Islet of Langerhans (tissue), 1 donor: ENCODE results near the gene CBS.
"Not testable (repeated sequence)": the region's sequence is repeated elsewhere in the genome, so short reads cannot be mapped to it uniquely, and the experiment has no call there.

Experiments
- FAIRE-seq: peaks from one replicate; lab custom pipeline; 2011; peaks lifted over from hg19 to GRCh38; lab: Jason Lieb, UNC

CBS gene

DNA sequence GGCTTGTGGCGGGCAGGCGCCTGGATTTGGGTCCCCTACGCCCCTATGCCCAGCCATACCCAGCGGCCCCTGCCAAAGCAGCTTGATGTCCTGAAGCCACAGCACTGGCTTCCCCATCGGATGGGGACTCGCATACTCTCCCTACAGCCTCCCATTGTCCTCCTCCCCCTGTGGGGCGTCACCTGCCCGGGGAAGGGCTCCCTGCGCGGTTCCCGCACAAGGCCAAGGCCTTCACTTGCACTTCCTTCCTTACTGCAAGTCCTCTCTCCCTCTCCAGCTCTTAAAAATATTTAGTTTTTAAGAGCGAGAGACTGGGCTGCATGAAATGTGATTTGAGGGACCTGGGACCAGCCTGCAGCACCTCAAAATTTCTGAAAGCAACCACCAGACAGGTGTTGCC is 8.9 kb downstream of the CBS start:
- FAIRE-seq, result not testable (repeated sequence)

DNA sequence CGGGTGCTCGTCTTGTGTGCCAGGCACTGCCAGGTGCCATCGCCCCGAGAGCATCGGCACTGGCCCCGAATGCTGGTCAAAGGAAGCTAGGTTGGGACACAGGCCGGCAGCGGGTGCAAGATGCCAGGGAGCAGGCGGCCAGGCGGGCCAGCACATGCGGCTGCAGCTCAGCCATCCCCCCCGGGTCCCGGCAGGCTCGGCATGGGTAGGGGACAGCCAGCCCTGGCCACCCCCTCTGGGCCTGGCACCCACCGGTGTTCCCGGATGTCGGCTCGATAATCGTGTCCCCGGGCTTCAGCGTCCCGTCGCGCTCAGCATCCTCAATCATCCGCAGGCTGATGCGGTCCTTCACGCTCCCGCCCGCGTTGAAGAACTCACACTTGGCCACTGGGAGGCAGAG is 9.6 kb downstream of the CBS start:
- not testable (repeated sequence) for FAIRE-seq

DNA sequence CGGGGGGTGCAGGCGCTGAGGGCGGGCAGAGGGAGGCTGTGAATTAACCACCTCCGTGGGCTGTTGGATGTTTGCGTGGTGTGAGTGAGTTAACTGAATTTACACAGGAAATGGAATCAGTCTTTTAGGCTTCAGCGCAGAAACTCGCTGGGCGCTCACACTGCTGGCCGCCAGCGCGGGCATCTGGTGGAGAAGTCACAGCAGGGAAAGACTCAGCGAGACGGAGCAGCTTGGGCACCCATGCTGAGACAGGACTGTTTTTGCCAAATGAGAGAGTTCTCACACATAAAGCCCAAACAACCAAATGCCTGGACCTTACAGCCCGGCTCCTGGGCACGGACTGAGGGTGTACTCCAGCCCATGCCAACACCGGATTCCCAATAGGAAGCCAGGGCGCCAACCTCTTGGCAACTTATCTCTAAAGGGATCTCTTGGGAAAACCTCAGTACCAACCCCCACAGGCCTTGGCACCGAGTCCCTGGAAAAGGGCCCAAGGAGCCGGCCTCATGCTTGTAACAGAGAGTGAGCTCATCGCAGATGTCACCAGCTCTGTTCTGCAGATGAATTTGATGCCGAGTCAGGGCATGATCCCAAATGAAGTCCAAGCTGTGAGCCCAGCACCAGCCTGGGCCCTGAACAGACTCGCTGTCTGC is 11.2 kb downstream of the CBS start:
- not testable (repeated sequence) for FAIRE-seq

DNA sequence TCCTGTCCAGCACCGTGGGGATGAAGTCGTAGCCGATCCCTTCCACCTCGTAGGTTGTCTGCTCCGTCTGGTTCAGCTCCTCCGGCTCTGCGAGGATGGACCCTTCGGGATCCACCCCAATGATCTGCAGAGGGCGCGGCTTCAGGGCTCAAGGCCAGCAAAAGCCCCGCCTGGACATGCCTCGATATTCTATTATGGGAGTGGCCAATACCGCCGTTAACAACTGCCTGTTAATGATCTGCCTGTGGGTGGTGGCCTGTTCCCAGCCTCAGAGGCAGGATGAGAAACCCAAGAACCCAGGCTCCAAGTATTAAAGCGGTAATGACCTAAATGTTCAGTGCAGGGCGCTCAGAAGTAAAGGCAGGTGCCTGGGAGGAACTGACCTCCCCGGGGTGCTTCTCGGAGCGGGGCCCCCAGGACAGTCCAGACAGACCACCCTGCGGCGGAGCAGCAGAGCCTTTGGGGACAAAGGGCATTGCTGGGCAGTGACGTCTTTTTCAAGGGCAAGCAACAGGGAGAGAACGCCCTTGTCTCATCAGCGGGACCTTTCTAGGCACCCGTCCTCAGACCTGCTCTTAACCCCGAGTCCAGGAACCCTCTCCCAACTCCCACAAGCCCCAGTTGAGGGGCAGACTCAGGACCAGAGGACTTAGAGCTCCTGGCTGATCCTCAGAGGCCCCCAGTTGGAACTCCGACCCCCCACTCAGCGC is 12.5 kb downstream of the CBS start:
- not testable (repeated sequence) for FAIRE-seq

DNA sequence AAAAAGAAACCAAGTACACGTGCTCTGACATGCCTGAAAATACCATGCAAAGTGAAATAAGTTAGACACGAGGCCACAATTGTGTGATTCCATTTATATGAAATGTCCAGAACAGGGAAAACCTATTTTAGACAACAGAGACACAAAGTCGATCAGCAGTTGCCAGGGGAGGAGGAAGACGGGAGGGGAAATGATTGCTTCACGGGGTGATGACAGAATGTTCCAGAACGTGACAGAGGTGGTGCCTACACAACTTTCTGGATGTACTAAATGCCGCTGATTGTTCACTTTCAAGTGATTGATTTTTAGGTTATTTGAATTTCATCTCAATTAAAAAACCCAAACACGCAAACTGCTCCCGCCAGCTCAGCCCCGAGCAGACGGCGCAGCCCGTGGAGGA is 22.5 kb downstream of the CBS start:
- FAIRE-seq, result not testable (repeated sequence)

DNA sequence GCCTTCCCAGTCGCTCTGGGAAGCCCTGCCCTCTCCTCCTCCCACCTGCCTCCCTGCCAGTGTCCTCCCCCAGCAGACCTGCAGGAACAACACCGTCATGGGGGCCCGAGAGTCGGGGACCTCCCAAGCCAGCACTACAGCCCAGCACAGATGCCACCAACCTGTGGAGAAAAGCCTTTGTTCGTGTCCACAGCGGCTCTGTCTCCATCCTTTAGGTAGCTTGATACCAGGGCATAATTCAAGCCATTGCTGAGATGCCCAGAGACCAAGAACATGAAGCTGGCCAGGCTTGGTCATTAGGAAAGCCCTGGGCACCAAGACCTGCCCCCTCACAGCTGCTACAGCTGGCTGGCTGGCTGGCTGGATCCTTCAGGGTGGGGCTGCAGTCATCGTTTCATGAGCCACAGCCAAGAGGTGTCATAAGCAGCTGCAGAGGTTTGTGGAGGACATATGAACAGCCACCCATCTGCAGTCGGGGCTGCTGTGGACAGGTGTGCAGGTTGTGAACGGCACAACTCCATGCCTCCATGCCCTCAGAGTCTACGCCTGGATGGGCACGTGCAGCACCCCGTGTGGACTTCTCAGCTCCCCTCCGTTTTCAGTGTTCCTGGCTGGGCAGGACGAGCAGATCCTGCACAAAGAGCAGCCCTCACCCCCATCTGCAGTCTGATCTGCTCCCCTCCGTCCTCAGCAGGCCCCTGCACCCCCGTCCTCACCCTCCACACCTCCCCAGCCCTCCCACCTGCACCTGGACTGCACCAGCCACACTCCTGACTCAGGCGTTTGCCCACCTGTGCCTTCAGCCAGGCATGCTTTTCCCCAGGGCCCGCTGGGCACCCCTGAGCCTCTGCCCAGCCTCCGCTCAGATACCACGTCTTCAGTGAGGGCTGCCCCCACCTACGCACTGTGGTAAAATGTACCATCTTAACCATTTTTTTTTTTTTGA is 29.5 kb downstream of the CBS start:
- FAIRE-seq, result not testable (repeated sequence)

DNA sequence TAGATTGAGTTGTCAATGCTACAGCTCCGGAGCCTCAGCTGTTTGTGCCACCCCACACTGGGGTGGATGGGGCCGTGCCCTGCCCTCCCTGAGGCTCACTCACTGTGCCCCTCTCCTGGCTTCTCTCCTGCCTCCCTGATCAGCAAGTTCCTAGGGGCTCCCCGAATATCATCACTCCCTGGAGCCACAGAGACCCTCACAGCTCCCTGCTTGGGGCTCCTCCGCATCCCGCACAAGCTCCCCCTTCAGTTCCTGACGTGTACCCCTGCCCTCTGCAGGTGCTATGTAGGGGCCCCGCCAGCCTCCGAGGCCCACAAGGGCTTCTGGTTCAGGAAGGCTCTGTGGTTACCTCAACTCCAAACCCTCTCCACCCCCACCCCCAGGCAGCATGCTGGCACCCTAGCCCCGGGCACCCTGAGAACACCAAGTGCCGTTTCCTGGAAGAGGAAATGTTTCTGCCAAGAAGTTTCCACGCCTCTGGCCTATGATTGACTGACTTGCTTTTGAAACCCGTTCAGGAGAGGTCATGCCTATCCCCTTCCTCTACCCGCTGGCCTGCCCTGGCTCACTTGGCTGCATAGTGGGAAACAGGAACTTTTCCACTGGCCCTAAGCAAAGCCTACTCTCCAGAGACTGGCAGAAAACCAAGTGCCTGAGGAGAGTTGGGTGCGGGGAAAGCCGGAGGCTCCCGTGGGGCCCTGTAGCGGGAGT is 30.3 kb downstream of the CBS start:
- FAIRE-seq, result not testable (repeated sequence)

DNA sequence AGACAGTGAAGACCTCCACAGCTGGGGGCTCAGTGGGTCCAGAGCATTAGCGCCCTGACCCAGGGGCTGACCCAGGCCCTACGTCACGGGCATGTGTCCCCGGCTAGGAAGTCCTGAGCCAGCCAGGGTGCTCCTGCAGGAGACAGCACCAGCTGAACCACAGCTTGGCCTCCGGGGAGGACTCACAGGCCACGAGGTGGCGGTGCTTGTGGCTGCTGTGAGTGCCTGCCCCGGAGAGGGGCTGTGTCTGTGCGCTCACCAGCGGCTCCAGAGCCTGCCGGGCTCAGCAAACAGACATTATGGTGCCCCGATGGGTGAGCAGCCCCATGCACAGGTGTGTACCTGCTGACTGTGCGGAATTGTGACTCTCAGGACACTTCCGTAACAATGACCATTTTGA is 31.1 kb downstream of the CBS start:
- not testable (repeated sequence) for FAIRE-seq

DNA sequence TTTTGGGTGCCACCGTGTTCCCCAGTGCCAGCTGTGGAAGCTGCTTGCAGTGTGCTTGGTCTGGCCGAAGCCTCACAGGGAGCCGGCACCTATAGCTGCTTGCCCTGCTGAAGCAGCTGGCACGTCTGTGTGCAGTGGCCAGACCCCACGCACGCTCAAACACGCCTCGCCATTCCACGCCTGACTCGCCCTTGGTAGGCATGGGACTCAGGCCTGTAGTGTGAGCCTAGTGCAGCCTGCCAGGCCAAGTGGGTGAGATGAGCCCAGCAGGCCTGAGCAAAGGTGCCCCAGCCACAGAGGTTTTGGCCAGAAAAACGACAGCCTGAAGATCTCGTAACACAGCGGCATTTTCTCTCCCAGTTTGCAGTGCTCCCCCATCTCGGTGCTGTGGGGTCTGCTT is 32.3 kb downstream of the CBS start:
- not testable (repeated sequence) for FAIRE-seq

DNA sequence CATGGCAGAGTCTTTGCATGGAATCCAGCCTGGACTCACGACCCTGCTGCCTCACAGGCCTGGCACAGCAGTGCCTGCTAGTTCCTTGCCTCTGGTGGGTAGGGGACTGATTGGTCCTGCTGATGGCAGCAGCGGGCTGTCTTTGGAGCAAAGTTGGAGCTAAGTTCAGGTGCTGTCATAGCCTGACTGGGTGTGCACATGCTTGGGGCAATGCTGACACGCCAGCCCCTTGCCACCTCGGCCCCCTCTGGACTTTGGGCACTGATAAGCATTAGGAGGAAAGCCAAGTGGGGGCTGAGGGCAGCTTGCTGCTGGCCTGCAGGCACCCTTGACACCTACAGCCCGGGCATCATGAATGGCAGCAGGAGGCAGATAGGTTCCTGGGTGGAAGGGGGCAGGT is 33.5 kb downstream of the CBS start:
- FAIRE-seq, result not testable (repeated sequence)

DNA sequence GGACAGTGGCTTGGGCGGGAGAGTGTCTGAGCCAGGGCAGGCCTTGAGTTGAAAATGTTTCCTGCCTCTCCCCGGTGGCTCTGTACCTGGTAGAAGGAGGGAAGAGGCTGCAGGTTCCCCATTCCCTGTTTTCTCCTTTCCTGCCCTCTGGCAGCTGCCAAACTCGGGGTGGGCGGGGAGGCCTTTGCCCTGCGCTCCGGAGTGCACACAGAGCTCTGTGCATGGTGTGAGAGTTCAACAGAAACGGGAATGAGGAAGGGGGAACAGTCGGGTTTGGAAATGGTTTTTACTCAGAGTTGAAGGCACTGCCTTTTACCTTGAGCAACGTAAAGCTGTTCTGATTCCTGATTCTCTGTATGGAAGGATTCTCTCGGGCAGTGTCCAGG is 37.0 kb downstream of the CBS start:
- FAIRE-seq, result not testable (repeated sequence)

DNA sequence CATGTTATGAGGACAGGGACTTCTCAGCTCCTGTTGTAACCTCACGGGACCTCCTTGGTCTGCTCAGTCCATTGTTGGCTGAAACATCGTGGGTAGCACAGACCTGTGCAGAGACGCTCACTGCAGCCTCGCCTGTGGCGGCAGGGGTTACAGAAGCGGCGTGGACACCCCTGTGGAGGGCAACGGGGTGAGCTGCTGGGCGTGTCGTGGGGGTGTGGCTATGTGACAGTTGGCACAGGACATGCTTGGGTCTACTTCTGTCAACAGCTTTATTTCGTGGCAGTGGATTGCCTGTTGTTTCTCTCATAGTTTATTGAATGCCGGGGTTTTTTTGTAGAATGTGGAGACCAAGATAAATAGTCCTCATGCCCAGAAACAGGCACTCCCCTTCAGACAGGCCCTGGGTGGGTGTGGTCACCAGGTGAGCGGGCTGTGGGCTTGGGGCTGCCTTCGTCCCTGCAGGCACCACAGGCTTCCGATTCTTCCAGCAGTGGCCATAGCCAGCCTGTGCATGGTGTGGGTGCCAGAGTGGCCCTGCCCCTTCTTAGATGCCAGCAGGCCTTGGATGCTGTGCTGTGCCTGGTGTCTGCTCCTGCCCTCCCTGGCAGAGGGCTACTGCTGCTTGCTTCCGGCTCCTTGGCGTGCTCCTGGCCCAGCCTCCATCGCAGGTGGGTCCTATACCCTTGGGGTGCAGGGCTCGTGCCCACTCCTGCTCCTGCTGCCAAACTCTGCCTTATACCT is 37.5 kb downstream of the CBS start:
- not testable (repeated sequence) for FAIRE-seq

DNA sequence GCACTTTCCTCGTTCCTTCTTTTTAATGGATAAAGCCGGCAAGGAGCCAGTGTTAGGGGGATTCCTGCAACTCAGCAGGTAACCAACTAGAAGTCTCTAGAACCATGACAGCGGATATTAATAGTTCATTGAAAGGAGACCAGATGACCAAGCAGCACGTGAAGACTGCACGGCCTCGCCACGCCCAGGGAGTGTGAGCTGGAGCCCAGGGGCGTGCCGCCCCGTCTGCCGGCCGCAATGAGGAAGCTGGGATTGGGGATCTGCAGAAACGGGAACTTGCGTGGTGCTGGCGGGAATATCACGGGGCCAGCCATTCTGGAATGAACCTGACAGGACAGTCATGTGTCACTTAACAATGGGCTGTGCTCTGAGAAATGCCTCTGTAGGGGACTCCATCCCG is 38.7 kb downstream of the CBS start:
- FAIRE-seq, result not testable (repeated sequence)

DNA sequence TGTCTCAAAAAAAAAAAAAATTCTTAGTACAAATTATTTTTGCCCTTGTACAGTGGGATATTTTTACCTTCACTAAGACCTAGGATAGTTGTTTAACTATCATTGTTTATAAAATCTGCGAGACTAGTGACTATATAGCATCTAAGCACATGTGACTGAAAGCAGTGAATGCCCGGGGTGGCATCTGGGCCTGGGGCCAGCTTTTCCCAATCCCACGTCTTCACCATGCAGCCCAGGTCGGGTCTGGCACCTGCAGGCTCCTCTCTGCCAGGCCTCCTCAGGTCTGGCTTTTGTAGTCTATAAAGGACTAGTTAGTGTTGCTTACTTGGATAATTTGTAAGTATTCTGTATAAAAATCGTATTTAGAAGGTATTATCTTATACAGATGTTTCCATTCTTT is 40.8 kb downstream of the CBS start:
- no peak for FAIRE-seq

DNA sequence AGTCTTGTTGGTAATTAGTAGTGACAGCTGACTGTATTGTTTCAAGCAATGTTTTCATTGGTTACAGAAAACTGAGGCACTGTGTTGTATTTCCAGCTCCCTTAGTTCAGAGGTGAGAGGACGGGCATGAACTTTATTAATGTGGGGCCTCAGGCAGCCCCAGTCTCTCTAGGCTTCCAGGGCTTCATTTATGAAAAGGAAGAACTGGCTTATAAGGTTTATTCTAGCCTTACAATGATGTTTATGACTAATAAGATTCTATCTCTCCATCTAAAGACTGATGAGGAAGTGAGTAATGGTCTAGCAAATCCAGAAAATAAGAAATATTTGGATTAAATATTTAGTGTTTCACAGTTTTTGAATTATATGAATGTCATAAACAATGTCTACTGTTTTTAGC is 41.5 kb downstream of the CBS start:
- FAIRE-seq, result no peak

DNA sequence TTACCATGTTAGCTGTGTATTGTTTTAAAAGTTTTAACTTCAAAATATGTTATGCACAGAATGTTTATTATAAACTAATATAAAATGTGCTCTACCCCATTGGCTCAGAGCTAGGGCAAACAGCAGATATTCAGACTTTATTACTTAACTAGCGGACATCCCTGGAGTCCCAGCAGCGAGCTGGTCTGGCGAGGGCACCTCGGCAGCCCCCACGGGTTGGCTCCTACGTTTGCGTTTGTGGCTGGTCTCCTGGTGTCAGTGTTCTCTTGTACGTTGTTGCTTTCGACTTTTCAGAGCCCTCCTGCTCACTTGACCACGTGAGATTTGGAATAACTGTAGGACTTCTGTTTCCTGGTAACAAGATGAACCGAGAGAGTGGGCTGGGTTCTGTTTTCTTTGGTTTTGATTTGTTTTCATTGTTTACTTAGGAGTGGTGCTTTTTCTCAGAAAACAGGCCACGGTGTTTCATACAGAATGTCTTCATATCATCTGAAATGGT is 44.5 kb downstream of the CBS start:
- FAIRE-seq, result no peak

DNA sequence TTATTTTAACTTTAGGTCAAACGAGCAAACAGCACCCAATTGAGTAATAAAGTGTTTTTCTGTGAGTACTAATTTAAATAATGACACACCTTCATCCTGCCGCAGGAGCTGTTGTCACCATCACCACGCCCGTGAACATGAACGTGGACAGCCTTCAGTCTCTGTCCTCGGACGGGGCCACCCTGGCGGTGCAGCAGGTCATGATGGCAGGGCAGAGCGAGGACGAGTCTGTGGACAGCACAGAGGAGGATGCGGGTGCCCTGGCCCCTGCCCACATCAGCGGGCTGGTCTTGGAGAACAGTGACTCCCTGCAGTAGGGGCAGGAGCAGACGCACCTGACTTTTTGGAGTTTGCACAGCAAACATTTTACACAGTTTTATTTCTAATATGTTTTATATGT is 45.9 kb downstream of the CBS start:
- FAIRE-seq, result no peak

DNA sequence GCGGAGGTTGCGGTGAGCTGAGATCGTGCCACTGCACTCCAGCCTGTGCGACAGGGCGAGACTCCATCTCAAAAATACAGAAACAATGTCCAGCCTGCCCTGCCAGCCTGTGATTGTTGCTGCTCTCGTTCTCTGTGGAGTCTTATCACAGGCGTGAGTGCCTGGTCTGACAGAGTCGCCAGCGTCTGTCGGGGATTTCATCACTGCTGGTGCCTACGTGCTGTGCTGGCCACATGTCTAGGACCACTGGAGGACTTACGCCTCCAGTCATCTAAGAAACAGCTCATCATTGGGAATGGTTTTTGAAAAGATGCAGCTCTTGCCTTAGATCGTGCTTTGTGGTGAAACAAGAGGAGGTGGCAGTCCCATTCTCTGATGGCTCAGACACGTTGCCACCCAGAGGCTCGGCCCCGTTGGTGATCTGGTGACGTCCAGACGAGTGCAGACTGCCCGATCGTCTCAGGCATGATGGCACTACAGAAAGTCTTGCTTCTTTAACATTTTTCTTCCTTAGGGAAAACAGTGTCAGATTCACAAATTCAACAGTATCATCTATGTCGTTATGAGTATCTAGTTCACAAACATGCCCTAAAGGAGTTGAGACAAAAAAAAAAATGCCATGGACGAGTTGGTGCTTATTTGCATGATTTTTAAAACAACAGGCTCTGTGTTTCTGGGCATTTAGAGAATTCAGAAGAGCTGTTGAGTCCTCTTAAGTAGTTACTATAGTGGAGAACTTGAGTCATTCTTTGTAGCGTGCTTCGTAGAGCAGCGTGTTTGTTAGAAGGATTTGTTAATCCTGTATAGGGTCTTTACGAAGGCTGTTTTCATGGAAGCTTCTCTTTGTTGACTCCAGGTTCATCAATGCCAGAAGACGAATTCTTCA is 47.5 kb downstream of the CBS start:
- FAIRE-seq, result no peak

DNA sequence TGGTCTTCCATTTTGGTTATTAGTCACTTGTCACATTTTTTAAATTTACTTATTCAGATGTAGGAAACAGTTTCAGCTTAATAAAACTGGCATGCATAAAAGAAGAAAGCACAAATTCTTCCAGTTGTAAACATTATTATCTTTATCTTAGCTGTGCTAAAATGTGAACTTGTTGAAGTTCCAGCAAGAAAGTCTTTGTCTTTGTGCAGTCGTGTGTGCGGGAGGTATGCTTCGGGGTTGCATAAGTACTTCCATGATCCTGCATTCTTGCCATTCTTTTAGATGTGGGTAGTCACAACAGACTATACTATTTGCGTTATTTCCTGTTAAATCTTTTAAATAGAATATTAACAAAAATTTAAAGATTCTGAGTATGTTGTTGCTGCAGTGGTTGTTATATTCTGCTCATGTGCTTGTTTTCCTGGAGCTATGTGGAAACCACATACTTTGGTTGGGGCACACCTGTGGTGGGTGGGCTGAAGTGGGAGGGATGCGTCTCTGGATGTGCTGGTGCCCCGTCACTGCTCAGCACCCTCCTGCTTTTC is 49.9 kb downstream of the CBS start:
- FAIRE-seq, result no peak
